GM21367 (cell line): ENCODE results near the gene PRR20B.
"Not testable (repeated sequence)": the region's sequence is repeated elsewhere in the genome, so short reads cannot be mapped to it uniquely, and the experiment has no call there.

Source experiments
- ATAC-seq: cut with Tn5 transposase; IDR thresholded peaks from one replicate; pipeline ENCODE4 v1.9.1; 2021; ENCODE audit not compliant: unreplicated experiment

PRR20B gene

DNA sequence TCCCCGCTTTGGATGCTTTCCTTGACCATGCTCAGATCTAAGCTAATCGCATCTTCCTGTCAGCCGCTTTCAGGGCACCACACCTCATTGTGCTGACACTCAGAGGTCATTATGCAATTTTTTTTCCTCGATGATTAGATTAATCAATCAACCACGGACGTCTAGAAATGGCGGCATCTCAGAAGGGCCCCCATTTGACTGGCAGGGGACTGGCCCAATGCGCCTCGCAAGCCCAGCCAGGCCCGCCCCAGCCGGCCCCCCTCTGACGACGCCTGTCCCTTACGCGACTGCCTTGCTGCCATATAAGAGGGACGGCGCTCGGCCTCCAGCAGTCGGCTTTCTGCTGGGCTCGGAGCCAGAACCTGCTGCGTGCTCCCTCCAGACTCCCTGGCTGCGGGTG, at the start of gene PRR20B:
PRR20B (plus strand) TSS at position 301 of the 400 bp plus-strand sequence. CDS start 387 bp downstream, outside the sequence.
- not testable (repeated sequence) for ATAC-seq

DNA sequence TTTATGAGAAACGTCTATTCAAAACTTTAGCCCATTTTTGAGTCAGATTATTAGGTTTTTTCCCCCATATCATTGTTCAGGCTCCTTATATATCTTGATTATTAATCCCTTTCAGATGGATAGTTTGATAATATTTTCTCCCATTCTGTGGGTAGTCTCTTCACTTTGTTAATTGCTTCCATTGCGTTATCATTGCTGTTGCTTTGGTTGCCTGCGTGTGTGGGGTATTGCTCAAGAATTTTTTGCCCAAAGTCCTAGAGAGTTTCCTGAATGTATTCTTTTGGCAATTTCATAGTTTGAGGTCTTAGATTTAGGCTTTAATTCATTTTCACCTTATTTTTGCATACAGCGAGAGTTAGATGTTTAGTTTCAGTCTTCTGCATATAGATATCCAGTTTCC, 32.3 kb upstream of the PRR20B start:
- ATAC-seq: no peak

DNA sequence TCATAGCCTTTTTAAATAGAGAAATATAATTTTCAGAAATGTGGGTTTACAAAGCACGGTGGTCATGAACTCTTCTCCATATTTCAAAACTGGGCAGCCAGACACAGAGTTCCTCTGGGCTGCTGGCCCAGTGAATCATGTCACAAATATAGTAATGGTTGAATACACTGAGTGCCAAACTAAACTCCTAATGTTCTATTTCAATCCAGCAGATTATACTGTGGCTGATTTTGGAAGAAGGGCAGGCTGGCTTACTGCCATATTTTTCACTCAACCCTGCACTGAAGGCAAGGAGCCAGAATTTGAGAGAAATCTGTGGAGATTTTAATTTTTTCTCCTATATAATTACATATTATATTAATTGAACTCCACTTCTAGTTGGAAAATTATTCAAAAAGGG, 23.6 kb upstream of the PRR20B start:
- ATAC-seq: no peak

DNA sequence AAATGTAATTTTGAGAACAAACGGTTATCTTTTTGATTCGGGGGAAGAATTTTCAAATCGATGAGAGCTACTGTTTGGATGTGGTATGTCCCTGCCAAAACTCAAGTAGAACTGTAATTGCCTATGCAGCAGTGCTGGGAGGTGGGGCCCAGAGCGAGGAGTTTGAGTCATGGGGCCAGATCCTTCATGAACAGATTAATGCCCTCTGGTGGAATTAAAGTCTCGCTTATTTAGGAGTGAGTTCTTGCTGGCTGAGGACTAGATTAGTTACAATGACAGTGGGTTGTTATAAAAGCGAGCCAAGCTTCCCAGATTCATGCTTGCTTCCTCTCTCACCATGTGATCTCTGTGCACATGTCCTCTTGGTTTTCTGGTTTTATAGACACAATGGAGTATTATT, 18.4 kb upstream of the PRR20B start:
- no peak for ATAC-seq

DNA sequence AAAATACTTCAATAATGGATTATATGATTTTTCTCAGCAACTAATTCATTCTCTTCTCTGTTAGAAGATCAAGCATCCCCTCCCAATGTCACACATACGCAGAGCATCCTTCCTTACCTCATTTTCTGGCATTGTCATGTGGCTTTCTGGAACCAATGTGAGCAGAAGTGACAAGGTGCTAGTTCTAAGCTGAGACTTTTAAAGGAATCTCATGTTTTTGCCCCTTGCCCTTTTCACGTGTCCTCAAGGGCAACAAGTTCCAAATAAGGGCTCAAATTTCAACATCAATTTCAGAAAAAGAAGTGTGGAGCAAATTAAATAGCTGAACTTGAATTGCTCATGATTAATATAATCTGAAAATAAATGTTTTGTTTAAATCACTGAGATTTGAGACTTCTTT, 11.2 kb upstream of the PRR20B start:
- ATAC-seq: no peak

DNA sequence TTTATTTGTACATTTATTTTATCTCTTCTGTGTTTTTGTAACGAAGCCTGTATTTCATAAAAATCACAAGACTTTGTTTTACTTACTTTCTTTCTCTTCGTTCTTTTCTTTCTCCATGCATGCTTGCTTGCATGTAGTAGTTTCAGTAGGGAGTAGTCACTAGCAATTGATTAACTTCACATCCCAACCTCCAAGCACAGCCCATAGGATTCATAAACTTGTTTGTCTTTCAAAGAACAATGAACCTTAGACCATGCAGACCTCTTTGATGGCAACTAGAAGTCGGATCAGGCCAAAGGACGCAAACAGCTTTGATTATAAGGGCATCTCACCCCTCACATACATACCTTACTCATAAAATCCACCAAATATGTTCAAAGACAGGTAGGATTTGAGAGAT, 9.7 kb upstream of the PRR20B start:
- ATAC-seq: no peak

DNA sequence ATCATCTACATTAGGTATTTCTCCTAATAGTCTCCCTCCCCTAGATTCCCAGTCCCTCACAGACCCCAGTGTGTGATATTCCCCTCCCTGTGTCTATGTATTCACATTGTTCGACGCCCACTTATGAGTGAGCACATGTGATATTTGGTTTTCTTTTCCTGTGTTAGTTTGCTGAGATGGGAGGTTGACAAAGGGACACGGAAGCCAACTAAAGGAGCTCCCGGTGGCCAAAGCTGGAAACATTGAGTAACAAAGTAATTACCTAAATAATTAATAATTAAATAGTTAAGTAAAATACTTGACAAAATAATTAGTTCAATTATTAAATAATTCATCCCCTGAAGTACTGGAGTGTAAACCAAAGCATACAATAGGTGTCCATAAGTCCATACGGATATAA, 8.3 kb upstream of the PRR20B start:
- no peak for ATAC-seq

DNA sequence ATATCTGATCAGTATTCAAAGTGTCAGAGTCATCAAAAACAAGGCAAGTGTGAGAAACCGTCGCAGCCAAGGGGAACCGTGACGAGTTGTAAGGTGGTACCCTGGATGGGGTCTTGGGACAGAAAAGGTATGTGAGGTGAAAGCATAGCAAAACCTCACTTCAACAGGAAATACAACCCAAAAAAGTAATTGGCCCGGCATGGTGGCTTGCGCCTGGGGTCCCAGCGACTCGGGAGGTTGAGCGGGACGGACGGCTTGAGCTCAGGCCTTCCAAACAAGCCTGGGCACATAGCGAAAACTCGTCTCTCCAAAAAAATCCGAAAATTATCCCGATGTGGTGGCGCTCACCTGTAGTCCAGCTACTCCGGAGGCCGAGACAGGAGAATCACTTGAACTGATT, 7.5 kb upstream of the PRR20B start:
- not testable (repeated sequence) for ATAC-seq

DNA sequence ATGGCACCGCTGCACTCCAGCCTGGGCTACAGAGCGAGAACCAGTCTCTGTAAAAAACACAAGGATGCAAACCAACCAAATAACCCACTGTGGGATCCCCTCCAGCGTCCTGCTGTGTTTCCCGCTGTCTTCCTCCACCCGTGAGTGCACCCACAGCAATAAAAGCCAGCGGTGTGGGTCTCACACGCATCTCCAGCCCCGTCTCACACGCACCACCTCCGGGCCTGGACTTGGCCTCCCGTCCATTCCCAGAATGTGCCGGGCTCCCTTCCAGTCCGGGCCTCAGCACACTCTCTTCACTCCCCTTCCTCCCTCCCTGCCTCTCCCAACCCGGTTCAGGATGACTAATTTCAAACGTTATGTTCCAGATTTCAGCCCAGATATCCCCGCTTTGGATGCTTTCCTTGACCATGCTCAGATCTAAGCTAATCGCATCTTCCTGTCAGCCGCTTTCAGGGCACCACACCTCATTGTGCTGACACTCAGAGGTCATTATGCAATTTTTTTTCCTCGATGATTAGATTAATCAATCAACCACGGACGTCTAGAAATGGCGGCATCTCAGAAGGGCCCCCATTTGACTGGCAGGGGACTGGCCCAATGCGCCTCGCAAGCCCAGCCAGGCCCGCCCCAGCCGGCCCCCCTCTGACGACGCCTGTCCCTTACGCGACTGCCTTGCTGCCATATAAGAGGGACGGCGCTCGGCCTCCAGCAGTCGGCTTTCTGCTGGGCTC, 6.9 kb upstream of the PRR20B start, which contains the start of gene PRR20A:
PRR20A (plus strand) TSS at position 684 of the 734 bp plus-strand sequence. CDS start 387 bp downstream, outside the sequence.
- not testable (repeated sequence) for ATAC-seq

DNA sequence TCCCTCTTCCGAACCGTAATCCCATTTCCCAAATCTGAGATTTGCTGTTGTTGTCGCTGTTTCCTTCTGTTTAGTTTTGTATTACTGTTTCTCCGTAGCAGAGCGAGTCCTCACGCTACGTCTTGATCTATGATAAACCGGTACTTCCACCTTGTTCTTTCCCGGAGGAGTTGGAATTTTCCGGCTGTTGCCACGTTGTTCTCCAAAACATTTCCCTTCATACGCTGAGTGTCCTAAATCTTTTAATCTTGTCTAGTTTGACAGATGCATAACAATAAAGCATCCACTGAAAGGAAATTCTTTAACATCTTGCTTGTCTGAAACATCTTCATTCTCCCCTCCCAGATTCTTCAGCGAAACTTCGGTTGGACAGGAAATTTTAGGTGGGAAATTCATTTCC, 818 bp downstream of the PRR20B start:
- ATAC-seq: not testable (repeated sequence)

DNA sequence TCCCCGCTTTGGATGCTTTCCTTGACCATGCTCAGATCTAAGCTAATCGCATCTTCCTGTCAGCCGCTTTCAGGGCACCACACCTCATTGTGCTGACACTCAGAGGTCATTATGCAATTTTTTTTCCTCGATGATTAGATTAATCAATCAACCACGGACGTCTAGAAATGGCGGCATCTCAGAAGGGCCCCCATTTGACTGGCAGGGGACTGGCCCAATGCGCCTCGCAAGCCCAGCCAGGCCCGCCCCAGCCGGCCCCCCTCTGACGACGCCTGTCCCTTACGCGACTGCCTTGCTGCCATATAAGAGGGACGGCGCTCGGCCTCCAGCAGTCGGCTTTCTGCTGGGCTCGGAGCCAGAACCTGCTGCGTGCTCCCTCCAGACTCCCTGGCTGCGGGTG, 6.5 kb downstream of the PRR20B start, which contains the start of gene PRR20C:
PRR20C (plus strand) TSS at position 301 of the 400 bp plus-strand sequence. CDS start 387 bp downstream, outside the sequence.
- ATAC-seq: not testable (repeated sequence)

DNA sequence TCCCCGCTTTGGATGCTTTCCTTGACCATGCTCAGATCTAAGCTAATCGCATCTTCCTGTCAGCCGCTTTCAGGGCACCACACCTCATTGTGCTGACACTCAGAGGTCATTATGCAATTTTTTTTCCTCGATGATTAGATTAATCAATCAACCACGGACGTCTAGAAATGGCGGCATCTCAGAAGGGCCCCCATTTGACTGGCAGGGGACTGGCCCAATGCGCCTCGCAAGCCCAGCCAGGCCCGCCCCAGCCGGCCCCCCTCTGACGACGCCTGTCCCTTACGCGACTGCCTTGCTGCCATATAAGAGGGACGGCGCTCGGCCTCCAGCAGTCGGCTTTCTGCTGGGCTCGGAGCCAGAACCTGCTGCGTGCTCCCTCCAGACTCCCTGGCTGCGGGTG, 13.0 kb downstream of the PRR20B start, which contains the start of gene PRR20D:
PRR20D (plus strand) TSS at position 301 of the 400 bp plus-strand sequence. CDS start 387 bp downstream, outside the sequence.
- ATAC-seq: not testable (repeated sequence)

DNA sequence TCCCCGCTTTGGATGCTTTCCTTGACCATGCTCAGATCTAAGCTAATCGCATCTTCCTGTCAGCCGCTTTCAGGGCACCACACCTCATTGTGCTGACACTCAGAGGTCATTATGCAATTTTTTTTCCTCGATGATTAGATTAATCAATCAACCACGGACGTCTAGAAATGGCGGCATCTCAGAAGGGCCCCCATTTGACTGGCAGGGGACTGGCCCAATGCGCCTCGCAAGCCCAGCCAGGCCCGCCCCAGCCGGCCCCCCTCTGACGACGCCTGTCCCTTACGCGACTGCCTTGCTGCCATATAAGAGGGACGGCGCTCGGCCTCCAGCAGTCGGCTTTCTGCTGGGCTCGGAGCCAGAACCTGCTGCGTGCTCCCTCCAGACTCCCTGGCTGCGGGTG, 19.6 kb downstream of the PRR20B start, which contains the start of gene PRR20E:
PRR20E (plus strand) TSS at position 301 of the 400 bp plus-strand sequence. CDS start 387 bp downstream, outside the sequence.
- not testable (repeated sequence) for ATAC-seq

DNA sequence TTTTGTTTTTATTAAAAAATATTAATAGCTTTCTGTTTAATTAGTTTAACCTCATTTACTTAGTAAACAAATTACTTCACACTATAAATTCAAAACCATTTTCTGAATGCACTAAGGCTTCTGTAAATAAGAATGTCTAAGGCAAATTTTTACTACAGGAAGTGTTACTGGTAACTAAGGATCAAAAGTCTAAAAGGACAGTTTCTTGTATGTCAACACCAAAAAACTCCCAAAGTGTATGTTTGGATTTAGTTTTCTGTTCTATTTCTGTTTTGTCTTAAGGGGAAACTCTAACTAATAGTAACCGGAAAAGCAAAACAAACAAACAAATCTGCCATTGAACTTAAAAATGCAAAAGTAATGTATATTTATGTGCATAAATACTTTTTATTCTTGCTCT, 44.4 kb downstream of the PRR20B start:
- no peak for ATAC-seq
